Measurements from ENCODE around the gene RGS10. TPM values are rescaled to one million over a fixed set of nuclear protein-coding genes. Genes with fewer than 3 reads are reported as not detected.

The RGS10 gene
- total RNA-seq, 4 donors from 2014 or later, result 15.2 to 27.0 (median 23.0) TPM

DNA sequence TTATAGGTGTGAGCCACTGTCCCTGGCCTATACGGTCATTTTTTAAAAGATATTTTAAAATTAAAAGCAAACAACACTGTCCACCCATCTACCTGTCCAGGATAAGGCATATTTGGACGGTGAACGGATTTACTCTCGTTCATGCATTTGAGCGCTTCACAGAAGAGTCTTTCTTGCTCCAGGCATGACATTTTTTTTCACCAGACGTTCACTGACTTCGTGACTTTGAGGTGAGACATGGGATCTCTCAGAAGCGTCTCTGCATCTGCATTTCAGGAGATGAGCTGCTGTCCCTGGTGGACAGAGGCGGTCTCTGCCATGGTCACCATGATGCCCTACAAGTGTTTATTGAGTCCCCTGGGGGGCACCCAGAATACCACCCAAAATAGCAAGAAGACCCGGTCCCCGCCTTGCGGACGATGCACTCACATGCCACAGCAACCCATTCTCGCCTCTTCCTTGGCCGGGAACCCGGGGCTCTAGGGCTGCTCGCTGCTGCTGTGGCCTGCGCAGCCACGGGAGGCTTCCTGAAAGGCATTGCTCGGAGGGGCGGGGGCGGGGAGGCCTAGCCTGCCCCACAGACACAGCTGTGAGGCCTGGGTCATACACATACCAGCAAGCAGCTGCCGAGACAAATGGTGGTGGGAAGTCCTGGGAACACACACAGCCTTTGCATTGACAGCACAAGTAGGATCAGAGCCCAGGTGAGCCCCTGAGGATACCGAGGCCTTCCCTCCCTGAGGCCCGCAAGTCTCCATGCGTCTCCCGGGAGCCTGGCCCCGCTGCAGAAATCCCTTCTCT, 84.4 kb downstream of the RGS10 start:
- no peak overlapping the region for H3K4me3 ChIP-seq
- no peaks in the 10 kb centered on the region for H3K27me3 ChIP-seq
- TF ChIP-seq CTCF (IDR thresholded peaks at IDR 0.05) (no peak), POLR2AphosphoS5 (IDR thresholded peaks at IDR 0.05) (no peak), EP300 (IDR thresholded peaks at IDR 0.05) (no peak), POLR2A (IDR thresholded peaks at IDR 0.05) (no peak)
- 90% methylated on average over 28 of the region's 28 CpGs for WGBS
- no peak overlapping the region for H3K27ac ChIP-seq
- no peak for DNase-seq (ENCODE audit: low spot score in 2 of 2)
- peaks cover 11% of the 10 kb centered on the region for H3K36me3 ChIP-seq
- no peaks in the 10 kb centered on the region for H3K9me3 ChIP-seq
- H3K4me1 ChIP-seq, result peaks cover 5% of the 10 kb centered on the region

DNA sequence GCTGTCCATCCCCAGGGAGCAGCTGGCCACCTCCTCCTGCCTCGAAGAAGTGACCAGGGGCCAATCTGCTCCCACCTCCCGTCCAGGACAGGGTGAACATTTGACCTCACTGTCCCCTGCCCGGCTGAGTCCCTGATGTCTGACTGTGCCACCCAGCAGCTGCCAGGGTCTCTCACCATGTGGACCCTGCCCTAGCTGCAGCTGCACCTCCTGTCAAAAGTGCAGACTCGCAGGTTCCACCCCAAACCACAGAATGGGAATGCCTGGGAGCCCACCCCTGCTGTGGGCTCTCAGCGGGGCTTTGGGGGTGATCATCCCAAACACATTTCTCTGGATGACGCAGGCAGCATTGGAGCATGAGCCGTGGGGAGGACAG, 86.1 kb downstream of the RGS10 start:
- 95% methylated on average over 4 of the region's 7 CpGs for WGBS
- H3K9me3 ChIP-seq, result no peaks in the 10 kb centered on the region
- TF ChIP-seq CTCF (IDR thresholded peaks at IDR 0.05), result no peak
- TF ChIP-seq POLR2A (IDR thresholded peaks at IDR 0.05), result no peak
- no peak for TF ChIP-seq POLR2AphosphoS5 (IDR thresholded peaks at IDR 0.05)
- TF ChIP-seq EP300 (IDR thresholded peaks at IDR 0.05), result no peak
- peaks cover 5% of the 10 kb centered on the region for H3K4me1 ChIP-seq
- H3K4me3 ChIP-seq, result no peak overlapping the region
- DNase-seq (ENCODE audit: low spot score in 2 of 2), result no peak
- no peak overlapping the region for H3K27ac ChIP-seq
- no peaks in the 10 kb centered on the region for H3K27me3 ChIP-seq
- peaks cover 20% of the 10 kb centered on the region for H3K36me3 ChIP-seq

DNA sequence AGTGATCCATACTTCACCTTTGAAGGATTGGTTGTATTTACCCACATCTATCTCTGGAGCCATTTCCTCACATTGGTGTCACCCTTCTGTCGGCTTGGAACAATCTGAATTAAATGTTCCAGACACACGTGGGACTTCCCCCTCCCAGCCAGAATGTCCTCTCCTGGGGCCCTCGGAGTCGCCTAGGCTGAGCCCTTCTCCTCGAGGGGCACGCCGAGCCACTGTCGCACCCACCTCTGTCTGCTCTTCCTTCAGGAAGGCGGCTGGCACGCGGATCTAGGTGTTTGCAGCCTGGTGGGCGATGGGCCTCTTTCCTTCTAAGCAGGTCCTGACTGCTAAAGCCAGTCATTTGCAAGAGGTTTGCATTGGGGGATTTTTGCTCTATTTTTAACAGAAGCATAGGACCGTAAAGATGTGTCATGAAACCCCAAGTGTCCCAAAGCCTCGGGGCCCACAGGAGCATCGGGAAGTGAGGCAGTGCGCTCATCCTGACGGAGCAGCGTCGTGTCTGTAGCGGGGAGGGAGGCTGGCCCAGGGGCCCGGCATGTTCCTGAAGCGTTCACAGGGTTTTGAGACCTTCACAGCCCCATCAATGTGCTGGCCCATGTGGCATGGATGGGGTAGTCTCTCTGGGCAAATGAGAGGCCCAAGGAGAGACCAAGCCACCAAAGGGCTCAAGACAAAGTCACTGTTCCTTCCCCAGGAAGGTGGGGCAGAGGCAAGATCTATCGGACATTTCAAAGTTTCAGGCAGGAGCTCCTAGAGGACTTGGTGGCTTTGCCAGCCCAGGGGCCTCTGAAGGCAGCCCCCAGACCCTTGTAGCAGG, 86.7 kb downstream of the RGS10 start:
- peaks cover under 1% of the 10 kb centered on the region for H3K4me1 ChIP-seq
- no peaks in the 10 kb centered on the region for H3K27me3 ChIP-seq
- 86% methylated on average over 20 of the region's 23 CpGs for whole genome bisulfite sequencing
- TF ChIP-seq POLR2AphosphoS5 (IDR thresholded peaks at IDR 0.05) (no peak), EP300 (IDR thresholded peaks at IDR 0.05) (no peak), POLR2A (IDR thresholded peaks at IDR 0.05) (no peak), CTCF (IDR thresholded peaks at IDR 0.05) (no peak)
- peaks cover 20% of the 10 kb centered on the region for H3K36me3 ChIP-seq
- H3K9me3 ChIP-seq, result no peaks in the 10 kb centered on the region
- no peak overlapping the region for H3K4me3 ChIP-seq
- H3K27ac ChIP-seq, result no peak overlapping the region
- DNase-seq (ENCODE audit: low spot score in 2 of 2), result no peak

DNA sequence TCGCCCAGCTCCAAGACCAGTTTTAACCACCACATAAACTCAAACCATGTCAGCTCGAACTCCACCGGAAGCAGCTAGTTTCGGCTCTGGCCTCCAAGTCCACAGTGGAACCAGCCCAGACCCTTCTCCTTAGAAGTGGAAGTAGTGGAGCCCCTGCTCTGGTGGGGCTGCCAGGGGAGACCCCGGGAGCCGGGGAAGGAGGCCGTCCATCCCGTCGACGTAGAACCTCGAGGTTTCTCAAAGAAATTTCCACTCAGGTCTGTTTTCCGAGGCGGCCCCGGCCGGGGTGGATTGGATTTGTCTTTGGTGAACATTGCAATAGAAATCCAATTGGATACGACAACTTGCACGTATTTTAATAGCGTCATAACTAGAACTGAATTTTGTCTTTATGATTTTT, 87.5 kb downstream of the RGS10 start:
- Histone ChIP-seq H3K9me3 (no peaks in the 10 kb centered on the region), H3K27me3 (no peaks in the 10 kb centered on the region), H3K4me3 (no peak overlapping the region), H3K27ac (no peak overlapping the region), H3K4me1 (peaks cover 8% of the 10 kb centered on the region), H3K36me3 (peaks cover 20% of the 10 kb centered on the region)
- no peak for TF ChIP-seq CTCF (IDR thresholded peaks at IDR 0.05)
- no peak for TF ChIP-seq POLR2AphosphoS5 (IDR thresholded peaks at IDR 0.05)
- no peak for TF ChIP-seq POLR2A (IDR thresholded peaks at IDR 0.05)
- TF ChIP-seq EP300 (IDR thresholded peaks at IDR 0.05), result no peak
- 95% methylated on average over 18 of the region's 18 CpGs for WGBS
- no peak for DNase-seq (ENCODE audit: low spot score in 2 of 2)

DNA sequence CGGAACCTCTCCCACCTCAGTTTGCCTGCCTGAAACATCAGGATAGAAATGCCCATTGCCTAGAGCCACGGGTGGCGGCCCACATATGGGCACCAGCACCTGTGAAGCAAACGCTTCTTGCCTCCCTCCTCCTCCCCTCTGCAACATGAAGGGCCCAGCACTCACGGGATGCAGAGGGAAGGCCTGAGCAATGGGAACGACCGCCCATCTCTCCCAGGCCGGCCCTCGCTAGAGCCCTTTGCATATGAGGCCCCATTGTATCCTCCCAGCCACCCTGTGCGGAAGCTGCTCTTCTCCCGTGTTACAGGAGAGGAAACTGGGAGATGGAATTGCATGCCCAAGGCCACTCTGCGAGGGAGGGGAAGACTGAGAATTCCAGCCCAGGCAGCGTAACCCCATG, 88.2 kb downstream of the RGS10 start:
- H3K27me3 ChIP-seq, result no peaks in the 10 kb centered on the region
- 81% methylated on average over 8 of the region's 13 CpGs for WGBS
- H3K9me3 ChIP-seq, result no peaks in the 10 kb centered on the region
- no peak overlapping the region for H3K27ac ChIP-seq
- peaks cover 20% of the 10 kb centered on the region for H3K36me3 ChIP-seq
- no peak overlapping the region for H3K4me3 ChIP-seq
- peaks cover 14% of the 10 kb centered on the region for H3K4me1 ChIP-seq
- TF ChIP-seq POLR2A (IDR thresholded peaks at IDR 0.05) (no peak), CTCF (IDR thresholded peaks at IDR 0.05) (no peak), EP300 (IDR thresholded peaks at IDR 0.05) (no peak), POLR2AphosphoS5 (IDR thresholded peaks at IDR 0.05) (no peak)
- DNase-seq (ENCODE audit: low spot score in 2 of 2), result no peak
